H1 (cell line): ENCODE measurements around the gene HDAC9. TPM values are rescaled to one million over a fixed set of nuclear protein-coding genes. Genes with fewer than 3 reads are reported as not detected.

Source experiments
- EGR1 ChIP-seq: IDR thresholded peaks from 2 replicates; pipeline ENCODE4 v1.6.1; 2011; ENCODE audit warnings: low read depth, low read length, borderline replicate concordance
- EP300 ChIP-seq, 2 experiments: IDR thresholded peaks; 1 replicate in 1 of 2; 2 replicates in 1 of 2; pipeline ENCODE4 v1.6.1; 2011 to 2012; ENCODE audit warnings: low read depth in 2 of 2, low read length in 2 of 2, mild to moderate bottlenecking in 2 of 2, borderline replicate concordance in 1 of 2, inconsistent platforms in 1 of 2, moderate library complexity in 1 of 2
- HDAC2 ChIP-seq, 2 experiments: fragments of 300-600 bp in 1 of 2; sonication (generic) in 1 of 2; IDR thresholded peaks; 2 replicates each; pipeline ENCODE4 v1.6.1; 2011 to 2012; ENCODE audit warnings: low read depth in 2 of 2, low read length in 2 of 2, mild to moderate bottlenecking in 2 of 2, moderate library complexity in 2 of 2, borderline replicate concordance in 1 of 2, inconsistent platforms in 1 of 2
- NRF1 ChIP-seq: IDR thresholded peaks from 2 replicates; pipeline ENCODE4 v1.6.1; 2011; ENCODE audit warnings: mild to moderate bottlenecking, low read depth, low read length, improper control_type of control experiment
- SP1 ChIP-seq: IDR thresholded peaks from 2 replicates; pipeline ENCODE4 v1.6.1; 2011; ENCODE audit warnings: low read depth, low read length
- SUZ12 ChIP-seq: fragments of 200-600 bp; sonication (generic); IDR thresholded peaks from 2 replicates; pipeline ENCODE4 v1.6.1; 2012; ENCODE audit warnings: mild to moderate bottlenecking, inconsistent platforms, low read length, moderate library complexity, mixed read lengths
- TAF7 ChIP-seq: optimal IDR thresholded peaks from 2 replicates; pipeline ENCODE3; 2011; ENCODE audit warnings: low read depth, mild to moderate bottlenecking, inconsistent platforms, low read length, moderate library complexity, borderline replicate concordance
- polyA plus RNA-seq, 7 experiments: library from polyadenylated mRNA; depleted of rRNA in 3 of 7; stranded (reverse) in 5 of 7; unstranded in 2 of 7; fragments of >200 nt in 5 of 7; fragments of 200-250 nt in 2 of 7; gene quantifications; 1 replicate in 5 of 7; 2 replicates in 1 of 7; 4 replicates in 1 of 7; pipeline versions ENCODE4 v1.2.1 to v1.2.3, GENCODE V29; 2011 to 2013; ENCODE audit warnings: missing spikeins in 2 of 7, mixed read lengths in 2 of 7
- total RNA-seq: library from RNA; stranded (reverse); fragmentation: NEBNext Ultra II Directional; extraction: Animal tissue kit (Norgen Biotek cat#: 25700); gene quantifications from 2 replicates; pipeline ENCODE4 v1.2.1, GENCODE V29; 2021
- TF ChIP-seq, protein P1 (sequence below): IDR thresholded peaks from 2 replicates; pipeline ENCODE4 v1.6.1; 2012; ENCODE audit warnings: low read length, inconsistent platforms
- TF ChIP-seq, protein P2 (sequence below): IDR thresholded peaks from 2 replicates; pipeline ENCODE4 v1.6.1; 2012; ENCODE audit warnings: inconsistent platforms

Gene HDAC9
- total and polyA plus RNA-seq, 2 of the 8 experiments (the other 6 are each of a cell fraction or from before 2014, with no cell fraction given) = 9.5 to 13.1 TPM

DNA sequence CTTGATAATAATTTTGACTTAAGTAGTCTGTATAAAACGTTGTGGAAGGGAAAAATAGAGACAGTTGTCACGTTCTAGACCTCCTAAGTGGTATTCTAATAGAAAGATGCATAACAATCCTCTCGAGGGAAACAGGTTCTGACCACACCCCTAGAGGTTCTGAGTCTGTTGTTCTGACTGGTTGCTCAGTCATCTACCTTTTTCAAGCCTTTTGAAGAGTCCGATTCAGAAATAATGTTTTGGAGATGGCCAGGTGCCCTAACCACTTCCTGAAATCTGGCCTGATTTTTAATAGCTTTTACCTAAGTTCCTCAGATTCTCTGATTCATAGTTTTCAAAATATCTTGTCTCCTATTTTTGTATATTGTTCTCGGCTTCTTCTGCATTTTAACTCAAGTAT lies 175.6 kb downstream of the HDAC9 start (continued):
- TF ChIP-seq EGR1 = no peak
- TF ChIP-seq, protein P1, sequence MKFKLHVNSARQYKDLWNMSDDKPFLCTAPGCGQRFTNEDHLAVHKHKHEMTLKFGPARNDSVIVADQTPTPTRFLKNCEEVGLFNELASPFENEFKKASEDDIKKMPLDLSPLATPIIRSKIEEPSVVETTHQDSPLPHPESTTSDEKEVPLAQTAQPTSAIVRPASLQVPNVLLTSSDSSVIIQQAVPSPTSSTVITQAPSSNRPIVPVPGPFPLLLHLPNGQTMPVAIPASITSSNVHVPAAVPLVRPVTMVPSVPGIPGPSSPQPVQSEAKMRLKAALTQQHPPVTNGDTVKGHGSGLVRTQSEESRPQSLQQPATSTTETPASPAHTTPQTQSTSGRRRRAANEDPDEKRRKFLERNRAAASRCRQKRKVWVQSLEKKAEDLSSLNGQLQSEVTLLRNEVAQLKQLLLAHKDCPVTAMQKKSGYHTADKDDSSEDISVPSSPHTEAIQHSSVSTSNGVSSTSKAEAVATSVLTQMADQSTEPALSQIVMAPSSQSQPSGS = no peak
- no peak for TF ChIP-seq TAF7
- TF ChIP-seq NRF1 = no peak
- no peak for TF ChIP-seq SUZ12
- TF ChIP-seq SP1 = no peak
- TF ChIP-seq, protein P2, sequence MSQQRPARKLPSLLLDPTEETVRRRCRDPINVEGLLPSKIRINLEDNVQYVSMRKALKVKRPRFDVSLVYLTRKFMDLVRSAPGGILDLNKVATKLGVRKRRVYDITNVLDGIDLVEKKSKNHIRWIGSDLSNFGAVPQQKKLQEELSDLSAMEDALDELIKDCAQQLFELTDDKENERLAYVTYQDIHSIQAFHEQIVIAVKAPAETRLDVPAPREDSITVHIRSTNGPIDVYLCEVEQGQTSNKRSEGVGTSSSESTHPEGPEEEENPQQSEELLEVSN = no peak
- no peak for TF ChIP-seq HDAC2 (IDR thresholded peaks at IDR 0.05; ENCODE audit: borderline replicate concordance in 1 of 2, low read depth in 2 of 2, low read length in 2 of 2)
- no peak for TF ChIP-seq EP300 (IDR thresholded peaks at IDR 0.05; ENCODE audit: borderline replicate concordance in 1 of 2, low read depth in 2 of 2, low read length in 2 of 2)
